HepG2 (cell line): Measurements from ENCODE around the gene DCDC1. TPM values are rescaled to one million over a fixed set of nuclear protein-coding genes. Genes with fewer than 3 reads are reported as not detected.

Experiments
- ATAC-seq: fragments of 200-7000 bp; cut with Tn5 transposase; 3 replicates; pipeline ENCODE4 v1.9.1; 2020; ENCODE audit warnings: mild to moderate bottlenecking, moderate library complexity
- Bru-seq: library from RNA; stranded (reverse); fragments of 400-500 nt; gene quantifications from one replicate; lab custom pipeline; 2021; lab: Mats Ljungman, UMichigan
- BruChase-seq, 2 experiments: library from RNA; stranded (reverse); fragments of 400-500 nt; gene quantifications; one replicate each; lab custom pipeline; 2021; lab: Mats Ljungman, UMichigan
- BruUV-seq: library from RNA; stranded (reverse); fragments of 400-500 nt; replicated peaks from 2 replicates; lab custom pipeline; 2021; lab: Mats Ljungman, UMichigan
- CTCF ChIA-PET: fragments of 300-600 bp; formaldehyde crosslinking; extraction: SDS; loops from one replicate; lab custom pipeline; 2021; ENCODE audit warnings: low total read pairs, inconsistent platforms, low intra/inter-chr PET ratio; lab: Yijun Ruan, JAX
- POLR2A ChIA-PET: fragments of 350-600 bp; sonication (Branson Sonifier 250); formaldehyde crosslinking; loops from one replicate; lab custom pipeline; 2020; ENCODE audit warnings: antibody characterized with exemption, inconsistent platforms; lab: Yijun Ruan, JAX
- DNase-seq: peaks from one replicate; pipeline ENCODE4 v3.0.0-alpha.2; 2015; ENCODE audit warnings: low spot score
- FAIRE-seq: peaks from 3 replicates; lab custom pipeline; 2011; peaks lifted over from hg19 to GRCh38; lab: Jason Lieb, UNC
- H2AFZ ChIP-seq: one replicate; pipeline ENCODE4 v1.6.1; 2011; ENCODE audit warnings: low read length, inconsistent platforms
- H3K27ac ChIP-seq: fragments of 300-600 bp; 3 replicates; pipeline ENCODE4 v1.8.0; 2011; ENCODE audit warnings: mixed run types, mild to moderate bottlenecking, mixed read lengths, low read length, inconsistent platforms; ENCODE audit not compliant: insufficient read depth; ENCODE audit errors: extremely low read length
- H3K27me3 ChIP-seq, 2 experiments: fragments of 200-600 bp in 1 of 2; 2 replicates in 1 of 2; 3 replicates in 1 of 2; pipeline versions ENCODE4 v1.6.0 to v1.8.0; 2011; ENCODE audit warnings: low read length in 2 of 2, mild to moderate bottlenecking in 2 of 2, moderate library complexity in 2 of 2, inconsistent platforms in 1 of 2; ENCODE audit not compliant: insufficient read depth in 2 of 2, control insufficient read depth in 1 of 2
- H3K36me3 ChIP-seq, 2 experiments: fragments of 200-600 bp in 1 of 2; replicated peaks in 1 of 2; 2 replicates in 1 of 2; 3 replicates in 1 of 2; pipeline versions ENCODE4 v1.5.1 to v1.8.0; 2011; ENCODE audit warnings: low read length in 2 of 2, inconsistent platforms in 1 of 2; ENCODE audit not compliant: insufficient read depth in 2 of 2, control insufficient read depth in 1 of 2
- H3K4me1 ChIP-seq: 2 replicates; pipeline ENCODE4 v1.5.1; 2012; ENCODE audit warnings: low read length, inconsistent platforms; ENCODE audit not compliant: insufficient read depth
- H3K4me2 ChIP-seq: 2 replicates; pipeline ENCODE4 v1.6.0; 2011; ENCODE audit warnings: low read depth, low read length, inconsistent platforms
- H3K4me3 ChIP-seq, 3 experiments: fragments of 200-600 bp in 1 of 3; sonication (generic), shearing (Covaris generic) in 1 of 3; replicated peaks in 1 of 3; 2 replicates each; pipeline ENCODE4 v1.5.1; 2011 to 2016; ENCODE audit warnings: low read length in 3 of 3, inconsistent platforms in 2 of 3, low read depth in 2 of 3, mild to moderate bottlenecking in 2 of 3, control low read depth in 1 of 3, mixed read lengths in 1 of 3; ENCODE audit not compliant: insufficient read depth in 1 of 3
- H3K79me2 ChIP-seq: one replicate; pipeline ENCODE4 v1.6.1; 2011; ENCODE audit warnings: low read length, inconsistent platforms; ENCODE audit not compliant: insufficient read depth
- H3K9ac ChIP-seq: 2 replicates; pipeline ENCODE4 v1.6.0; 2011; ENCODE audit warnings: mild to moderate bottlenecking, low read depth, low read length, inconsistent platforms; ENCODE audit not compliant: insufficient read depth
- H3K9me3 ChIP-seq: 2 replicates; pipeline ENCODE4 v1.5.1; 2012; ENCODE audit warnings: mild to moderate bottlenecking, low read length
- H4K20me1 ChIP-seq: 2 replicates; pipeline ENCODE4 v1.6.0; 2011; ENCODE audit warnings: inconsistent platforms, mild to moderate bottlenecking, low read length, moderate library complexity; ENCODE audit not compliant: insufficient read depth
- AKAP8 ChIP-seq: sonication (generic); formaldehyde crosslinking; IDR thresholded peaks from 2 replicates; pipeline ENCODE4 v1.5.1; 2020; ENCODE audit warnings: mild to moderate bottlenecking, missing genetic modification reagents
- NBN ChIP-seq: fragments of 450-650 bp; conservative IDR thresholded peaks from 2 replicates; pipeline ENCODE4 v1.6.1; 2017
- RFX5 ChIP-seq: IDR thresholded peaks from 2 replicates; pipeline ENCODE4 v1.6.1; 2011; ENCODE audit warnings: low read depth, low read length, improper control_type of control experiment
- SKIL ChIP-seq: sonication (generic); formaldehyde crosslinking; IDR thresholded peaks from 2 replicates; pipeline ENCODE4 v1.8.0; 2022; ENCODE audit warnings: missing genetic modification reagents, mild to moderate bottlenecking, moderate library complexity, borderline replicate concordance
- ZEB1 ChIP-seq: IDR thresholded peaks from 2 replicates; pipeline ENCODE4 v1.6.1; 2012; ENCODE audit warnings: mild to moderate bottlenecking, low read depth, inconsistent platforms; ENCODE audit not compliant: insufficient replicate concordance
- ZNF616 ChIP-seq: sonication (generic); formaldehyde crosslinking; IDR thresholded peaks from 2 replicates; pipeline ENCODE4 v1.5.0; 2020; ENCODE audit warnings: low read depth, mild to moderate bottlenecking, missing genetic modification reagents
- ZNF713 ChIP-seq: sonication (generic); formaldehyde crosslinking; IDR thresholded peaks from 2 replicates; pipeline ENCODE4 v1.4.0; 2020; ENCODE audit warnings: mild to moderate bottlenecking, missing genetic modification reagents
- ZUFSP ChIP-seq: sonication (generic); formaldehyde crosslinking; IDR thresholded peaks from 2 replicates; pipeline ENCODE4 v1.9.0; 2021; ENCODE audit warnings: missing genetic modification reagents, mild to moderate bottlenecking, borderline replicate concordance
- WGBS: methylation state at CpG from one replicate; pipeline ENCODE4 v1.1.6; 2017; ENCODE audit warnings: low lambda C conversion rate; 5-methylcytosine and 5-hydroxymethylcytosine counted together
- in situ Hi-C: cut with HindIII; loops from 2 replicates; pipeline ENCODE4 v1.10.0; 2017; ENCODE audit warnings: low pct_unique_long_range_greater_than_20kb; ENCODE audit not compliant: extremely low pct_ligation_motif_present
- intact Hi-C: fragments of 100-400 bp; cut with micrococcal nuclease; formaldehyde crosslinking; loops from one replicate; pipeline ENCODE4 v1.10.0; 2022; ENCODE audit not compliant: unreplicated experiment
- long read RNA-seq, 2 experiments: library from RNA in 1 of 2; library from polyadenylated mRNA in 1 of 2; stranded (forward) in 1 of 2; unstranded in 1 of 2; transcript quantifications; one replicate each; pipeline ENCODE4 v2.0.0, GENCODE V29; 2019 to 2022
- polyA minus RNA-seq, 3 experiments: library from RNA; depleted of rRNA, polyadenylated mRNA; stranded (reverse); fragments of >200 nt; gene quantifications; 2 replicates each; pipeline ENCODE4 v1.2.3, GENCODE V29; 2011; ENCODE audit warnings: low replicate concordance in 1 of 3
- polyA plus RNA-seq, 8 experiments: library from polyadenylated mRNA; depleted of rRNA in 3 of 8; stranded (reverse) in 7 of 8; unstranded in 1 of 8; fragments of >200 nt; fragmentation: Illumina TruSeq in 4 of 8; extraction: Trizol in 4 of 8; gene quantifications; 2 replicates each; pipeline versions ENCODE4 v1.2.1 to v1.2.3, GENCODE V29; 2011 to 2016; ENCODE audit warnings: low read depth in 4 of 8, missing spikeins in 1 of 8, mixed read lengths in 1 of 8; ENCODE audit not compliant: insufficient read depth in 1 of 8
- total RNA-seq, 5 experiments: library from RNA; depleted of rRNA; stranded (reverse); fragments of >200 nt; fragmentation: Illumina TruSeq; extraction: Trizol; gene quantifications; 2 replicates each; pipeline ENCODE4 v1.2.3, GENCODE V29; 2016; ENCODE audit warnings: low read depth in 1 of 5
- TF ChIP-seq, protein P1 (sequence below): sonication (generic); formaldehyde crosslinking; IDR thresholded peaks from 2 replicates; pipeline ENCODE4 v1.4.0; 2020; ENCODE audit warnings: mild to moderate bottlenecking, missing genetic modification reagents
- TF ChIP-seq, protein P2 (sequence below): sonication (generic); formaldehyde crosslinking; IDR thresholded peaks from 2 replicates; pipeline ENCODE4 v1.4.0; 2020; ENCODE audit warnings: missing genetic modification reagents, low read depth, mild to moderate bottlenecking, borderline replicate concordance

Gene DCDC1
- 0.24 and 0.27 TPM in 2 replicates for total RNA-seq (2016; rRNA removed; fragmentation: Illumina TruSeq; extraction: Trizol)
- 0.10 TPM in 1 of 2 replicates, not detected in the other for total RNA-seq (2016; cell fraction: cytosol; rRNA removed; fragmentation: Illumina TruSeq; extraction: Trizol; ENCODE audit: low read depth)
- total RNA-seq (2016; cell fraction: insoluble cytoplasmic fraction; rRNA removed; fragmentation: Illumina TruSeq; extraction: Trizol) = 0.24 and 0.43 TPM in 2 replicates
- 0.14 and 0.40 TPM in 2 replicates for total RNA-seq (2016; cell fraction: membrane; rRNA removed; fragmentation: Illumina TruSeq; extraction: Trizol)
- total RNA-seq (2016; cell fraction: nucleus; rRNA removed; fragmentation: Illumina TruSeq; extraction: Trizol) = 0.66 and 0.96 TPM in 2 replicates
- 0.12 and 0.13 TPM in 2 replicates for polyA plus RNA-seq (2011; rRNA removed)
- 0.05 and 0.14 TPM in 2 replicates for polyA plus RNA-seq (2011; cell fraction: cytosol; rRNA removed)
- 0.23 and 0.26 TPM in 2 replicates for polyA plus RNA-seq (2011; cell fraction: nucleus; rRNA removed)
- polyA plus RNA-seq (2012) = 0.09 and 0.15 TPM in 2 replicates
- 0.03 TPM in 2 replicates for polyA plus RNA-seq (2016; cell fraction: cytosol; fragmentation: Illumina TruSeq; extraction: Trizol; ENCODE audit: low read depth)
- polyA plus RNA-seq (2016; cell fraction: insoluble cytoplasmic fraction; fragmentation: Illumina TruSeq; extraction: Trizol; ENCODE audit: low read depth) = 0.25 and 0.29 TPM in 2 replicates
- 0.11 and 0.16 TPM in 2 replicates for polyA plus RNA-seq (2016; cell fraction: membrane; fragmentation: Illumina TruSeq; extraction: Trizol; ENCODE audit: low read depth)
- 0.31 and 0.62 TPM in 2 replicates for polyA plus RNA-seq (2016; cell fraction: nucleus; fragmentation: Illumina TruSeq; extraction: Trizol; ENCODE audit: insufficient read depth, low read depth)
- polyA minus RNA-seq (2011; rRNA and poly(A)+ RNA removed; ENCODE audit: low replicate concordance) = 0.16 and 0.72 TPM in 2 replicates
- polyA minus RNA-seq (2011; cell fraction: cytosol; rRNA and poly(A)+ RNA removed) = 0.10 TPM in 1 of 2 replicates, not detected in the other
- polyA minus RNA-seq (2011; cell fraction: nucleus; rRNA and poly(A)+ RNA removed) = 0.99 and 1.8 TPM in 2 replicates
- Bru-seq, nascent RNA = percentile 21 among the genes with signal in this experiment
- percentile 13 among the genes with signal in this experiment for BruChase-seq, experiment 1, labeled RNA remaining after a 6-hour chase
- BruChase-seq, experiment 2, labeled RNA remaining after a 2-hour chase = percentile 23 among the genes with signal in this experiment
- long read RNA-seq, experiment 1 = 0 reads
- long read RNA-seq, experiment 2, partial matches to known transcripts = 1 of 1 reads
- long read RNA-seq, experiment 2, other reads (novel, unspliced or antisense) = 0 of 1 reads

GRCh38 chr11:31369348-31370329, at the start of gene DCDC1, which contains the start of gene DNAJC24:
TSS of gene DCDC1 (minus strand) at chr11:31369739. CDS start at chr11:31328280, 41,459 bp downstream.
TSS of gene DNAJC24 (plus strand) at chr11:31369860. CDS start at chr11:31370749, 889 bp downstream.
- in situ Hi-C loops = no loop called here
- under 1% methylated on average over 35 of the region's 53 CpGs for WGBS
- Histone ChIP-seq H4K20me1 (no peaks in the 10 kb centered on the region), H3K4me3 (peak within 1 kb of the TSS; percentile 70 to 97 (median 74)), H3K4me2 (peak within 1 kb of the TSS; percentile 94), H2AFZ (peak within 1 kb of the TSS; percentile 75), H3K9me3 (no peaks in the 10 kb centered on the region), H3K9ac (peak within 1 kb of the TSS; percentile 79), H3K36me3 (no peaks in the 10 kb centered on the region), H3K4me1 (peaks cover 20% of the 10 kb centered on the region), H3K79me2 (peaks cover 6% of the 10 kb centered on the region), H3K27me3 (no peaks in the 10 kb centered on the region; a peak in 1 of 5 replicates), H3K27ac (peak within 1 kb of the TSS; percentile 79)
- peak; percentile 99 for ATAC-seq
- POLR2A ChIA-PET = interaction anchor here (1.3 kb wide), 1 partner anchor 1214 kb away, joined by 4 read pairs; the partner anchor contains the start of gene EIF3M
- DNase-seq = peak; percentile 91
- TSS peak; percentile 95 for BruUV-seq
- FAIRE-seq = peak; percentile 90
- intact Hi-C loops = loop anchor here (2.0 kb wide), 1 partner anchor 53 kb away; no protein-coding TSS in a partner anchor
- CTCF ChIA-PET = no interaction called here
- TF ChIP-seq, protein P1, sequence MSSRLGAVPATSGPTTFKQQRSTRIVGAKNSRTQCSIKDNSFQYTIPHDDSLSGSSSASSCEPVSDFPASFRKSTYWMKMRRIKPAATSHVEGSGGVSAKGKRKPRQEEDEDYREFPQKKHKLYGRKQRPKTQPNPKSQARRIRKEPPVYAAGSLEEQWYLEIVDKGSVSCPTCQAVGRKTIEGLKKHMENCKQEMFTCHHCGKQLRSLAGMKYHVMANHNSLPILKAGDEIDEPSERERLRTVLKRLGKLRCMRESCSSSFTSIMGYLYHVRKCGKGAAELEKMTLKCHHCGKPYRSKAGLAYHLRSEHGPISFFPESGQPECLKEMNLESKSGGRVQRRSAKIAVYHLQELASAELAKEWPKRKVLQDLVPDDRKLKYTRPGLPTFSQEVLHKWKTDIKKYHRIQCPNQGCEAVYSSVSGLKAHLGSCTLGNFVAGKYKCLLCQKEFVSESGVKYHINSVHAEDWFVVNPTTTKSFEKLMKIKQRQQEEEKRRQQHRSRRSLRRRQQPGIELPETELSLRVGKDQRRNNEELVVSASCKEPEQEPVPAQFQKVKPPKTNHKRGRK (CRISPR knock-in tag) = no peak
- TF ChIP-seq AKAP8 (CRISPR knock-in tag) = no peak
- no peak; the same call in 1 of the 2 replicates for TF ChIP-seq RFX5
- TF ChIP-seq, protein P2, sequence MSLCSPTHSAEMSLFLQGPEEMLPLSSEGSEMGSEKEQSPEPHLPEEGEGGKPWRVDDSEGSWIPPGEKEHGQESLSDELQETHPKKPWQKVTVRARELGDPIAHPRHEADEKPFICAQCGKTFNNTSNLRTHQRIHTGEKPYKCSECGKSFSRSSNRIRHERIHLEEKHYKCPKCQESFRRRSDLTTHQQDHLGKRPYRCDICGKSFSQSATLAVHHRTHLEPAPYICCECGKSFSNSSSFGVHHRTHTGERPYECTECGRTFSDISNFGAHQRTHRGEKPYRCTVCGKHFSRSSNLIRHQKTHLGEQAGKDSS = no peak
- no peak for TF ChIP-seq ZEB1
- no peak for TF ChIP-seq ZNF616 (CRISPR knock-in tag)
- TF ChIP-seq ZNF713 (CRISPR knock-in tag) = no peak
- no peak for TF ChIP-seq SKIL (CRISPR knock-in tag)
- no peak for TF ChIP-seq ZUFSP
- no peak for TF ChIP-seq NBN
